HT1080 (cell line): ENCODE measurements around the gene NPFFR2. TPM values are rescaled to one million over a fixed set of nuclear protein-coding genes. Genes with fewer than 3 reads are reported as not detected.
"Not testable (repeated sequence)": the region's sequence is repeated elsewhere in the genome, so short reads cannot be mapped to it uniquely, and the experiment has no call there.

Experiments
- DNase-seq: peaks from one replicate; pipeline ENCODE4 v3.0.0-alpha.2; 2015; ENCODE audit warnings: low read depth
- total RNA-seq: library from RNA; depleted of rRNA; stranded (reverse); fragments of >200 nt; shearing (Covaris generic); gene quantifications from 2 replicates; pipeline ENCODE4 v1.2.3, GENCODE V29; 2014; rRNA removed

The NPFFR2 gene
- total RNA-seq, 1 experiment from 2014 or later, result 13.6 TPM

DNA sequence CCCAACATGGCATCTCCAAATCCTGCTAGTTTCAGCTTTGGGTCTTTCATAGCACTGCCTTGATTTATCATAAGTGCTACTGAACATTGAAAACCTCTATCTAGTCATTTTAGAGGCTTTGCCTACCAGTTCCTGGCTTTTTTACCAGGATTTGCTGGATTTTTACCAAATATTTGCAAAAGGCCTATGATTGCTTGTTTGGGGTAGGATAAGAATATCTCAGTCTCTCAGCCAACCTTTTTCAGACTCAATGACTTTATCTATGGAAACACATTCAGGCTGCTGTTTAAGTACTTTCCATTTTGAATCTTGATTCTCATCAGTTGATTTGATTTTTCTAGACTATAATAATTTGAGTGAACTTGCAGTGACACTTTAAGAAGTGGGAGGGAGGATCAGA, 80.1 kb downstream of the NPFFR2 start:
- DNase-seq, result no peak

- peak; percentile 90 for DNase-seq
Measured at GRCh38 chr4:72112514-72113156, 80.8 kb downstream of the NPFFR2 start.

DNA sequence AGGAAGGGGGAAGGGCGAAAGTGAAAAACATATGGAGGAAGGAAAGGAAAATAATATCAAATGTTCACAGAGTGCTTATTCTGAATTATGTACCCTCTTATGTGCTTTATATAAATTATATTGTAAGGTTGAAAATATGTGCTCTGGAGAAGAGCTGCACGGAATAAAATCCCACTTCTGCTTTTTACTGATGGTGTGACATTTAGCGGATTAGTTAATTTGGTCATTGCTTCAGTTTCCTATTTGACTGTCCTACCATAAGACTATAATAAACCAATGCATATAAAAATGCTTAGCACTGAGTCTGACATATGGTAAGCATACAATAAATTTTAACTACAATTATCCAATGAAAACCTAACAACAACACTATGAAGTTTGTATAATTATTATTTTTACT, 86.2 kb downstream of the NPFFR2 start:
- DNase-seq, result no peak

GRCh38 chr4:72119946-72120345, 88.1 kb downstream of the NPFFR2 start:
- peak; percentile 24 for DNase-seq

- DNase-seq, result no peak
Measured at GRCh38 chr4:72128741-72129140, 96.9 kb downstream of the NPFFR2 start.

DNA sequence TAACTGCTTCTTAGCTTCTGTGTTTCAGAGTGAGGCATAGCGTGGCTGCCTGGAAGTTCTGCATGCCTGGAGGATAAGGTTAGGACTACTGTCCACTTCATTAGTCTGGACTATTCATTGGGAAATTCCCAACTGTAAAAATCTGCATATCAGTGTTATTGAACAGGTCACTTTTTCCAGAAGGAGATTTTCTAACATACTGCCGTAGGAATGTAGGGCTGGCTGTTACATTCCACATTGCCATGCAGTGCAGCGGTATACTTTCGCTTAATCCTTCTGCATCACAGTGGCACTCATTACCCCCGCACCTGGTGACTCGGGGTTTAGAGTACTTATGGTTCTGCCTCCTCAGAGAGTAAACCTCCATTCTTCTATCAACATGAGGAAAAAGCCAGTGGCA, 104.6 kb downstream of the NPFFR2 start:
- DNase-seq, result no peak

DNA sequence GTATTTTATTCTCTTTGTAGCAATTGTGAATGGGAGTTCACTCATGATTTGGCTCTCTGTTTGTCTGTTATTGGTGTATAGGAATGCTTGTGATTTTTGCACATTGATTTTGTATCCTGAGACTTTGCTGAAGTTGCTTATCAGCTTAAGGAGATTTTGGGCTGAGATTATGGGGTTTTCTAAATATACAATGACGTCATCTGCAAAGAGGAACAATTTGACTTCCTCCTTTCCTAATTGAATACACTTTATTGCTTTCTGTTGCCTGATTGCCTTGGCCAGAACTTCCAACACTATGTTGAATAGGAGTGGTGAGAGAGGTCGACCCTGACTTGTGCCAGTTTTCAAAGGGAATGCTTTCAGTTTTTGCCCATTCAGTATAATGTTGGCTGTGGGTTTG, 108.2 kb downstream of the NPFFR2 start:
- DNase-seq, result not testable (repeated sequence)

- no peak for DNase-seq
Measured at GRCh38 chr4:72144241-72144640, 112.4 kb downstream of the NPFFR2 start.

DNA sequence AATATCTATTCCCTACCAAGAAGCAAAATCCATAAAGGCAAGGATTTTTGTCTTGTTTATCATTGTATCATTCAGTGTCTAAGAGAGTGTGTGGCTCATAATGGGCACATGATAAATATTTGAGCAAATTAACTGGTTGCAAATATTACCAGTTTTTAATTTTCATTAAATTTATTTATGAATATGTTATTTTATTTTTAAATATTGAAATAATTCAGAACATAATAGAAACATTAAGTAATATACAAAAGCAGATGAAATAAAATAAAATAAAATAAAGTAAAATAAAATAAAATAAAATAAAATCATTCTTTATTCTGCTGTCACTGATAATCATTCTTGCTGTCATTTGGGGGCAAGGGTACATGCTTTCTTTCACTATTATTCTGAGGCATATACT, 120.9 kb downstream of the NPFFR2 start:
- DNase-seq, result no peak

DNA sequence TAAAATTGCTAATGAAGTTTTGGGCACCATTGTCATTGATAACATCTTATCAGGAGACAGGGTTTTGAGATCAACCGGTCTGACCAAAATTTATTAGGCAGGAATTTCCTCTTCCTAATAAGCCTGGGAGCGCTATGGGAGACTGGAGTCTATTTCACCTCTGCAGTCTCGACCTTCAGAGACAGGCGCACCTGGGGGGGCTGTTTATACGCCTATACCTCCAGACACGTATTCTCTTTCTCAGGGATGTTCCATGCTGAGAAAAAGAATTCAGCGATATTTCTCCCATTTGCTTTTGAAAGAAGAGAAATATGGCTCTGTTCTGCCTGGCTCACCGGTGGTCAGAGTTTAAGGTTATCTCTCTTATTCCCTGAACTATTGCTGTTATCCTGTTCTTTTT, 121.8 kb downstream of the NPFFR2 start:
- not testable (repeated sequence) for DNase-seq

- not testable (repeated sequence) for DNase-seq
Measured at GRCh38 chr4:72169285-72169684, 137.5 kb downstream of the NPFFR2 start.

GRCh38 chr4:72169861-72170260, 138.1 kb downstream of the NPFFR2 start:
- no peak for DNase-seq

GRCh38 chr4:72171761-72172160, 140.0 kb downstream of the NPFFR2 start:
- no peak for DNase-seq

DNA sequence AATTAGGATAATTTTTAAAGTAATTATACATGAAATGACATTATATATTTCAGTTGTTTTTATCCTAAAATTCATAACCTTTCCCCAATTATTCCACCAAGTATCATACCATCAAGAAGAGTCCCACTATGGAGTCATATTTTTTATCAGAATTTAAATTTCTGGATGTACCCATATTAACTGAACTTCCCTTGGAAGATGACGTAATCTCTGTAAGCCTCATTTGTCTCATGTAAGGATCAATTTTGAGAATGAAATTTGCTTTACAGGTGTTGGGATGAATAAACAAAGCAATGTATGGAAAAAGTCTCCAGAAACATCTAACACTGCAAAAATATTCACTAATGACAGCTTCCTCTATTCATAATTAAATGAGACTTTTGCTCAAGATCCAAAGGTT, 147.5 kb downstream of the NPFFR2 start:
- no peak for DNase-seq

DNA sequence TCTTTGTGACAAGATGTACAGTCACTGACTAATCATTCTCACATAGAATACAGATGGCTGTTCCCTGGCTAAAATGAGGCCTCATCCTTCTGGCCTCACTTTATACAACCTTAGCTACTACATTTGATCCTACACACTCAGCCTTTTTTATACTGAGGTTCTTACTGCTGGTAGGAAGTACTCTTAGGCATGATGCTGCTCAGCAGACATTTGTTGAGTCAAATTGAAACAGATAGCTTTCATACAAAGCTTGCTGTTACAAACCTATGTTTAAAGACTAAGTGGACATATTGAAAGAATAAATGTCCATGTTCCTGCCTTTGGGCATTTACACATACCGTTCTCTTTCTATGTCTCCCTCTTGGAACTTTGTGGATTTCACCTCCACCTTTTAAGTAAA, 154.9 kb downstream of the NPFFR2 start:
- no peak for DNase-seq

DNA sequence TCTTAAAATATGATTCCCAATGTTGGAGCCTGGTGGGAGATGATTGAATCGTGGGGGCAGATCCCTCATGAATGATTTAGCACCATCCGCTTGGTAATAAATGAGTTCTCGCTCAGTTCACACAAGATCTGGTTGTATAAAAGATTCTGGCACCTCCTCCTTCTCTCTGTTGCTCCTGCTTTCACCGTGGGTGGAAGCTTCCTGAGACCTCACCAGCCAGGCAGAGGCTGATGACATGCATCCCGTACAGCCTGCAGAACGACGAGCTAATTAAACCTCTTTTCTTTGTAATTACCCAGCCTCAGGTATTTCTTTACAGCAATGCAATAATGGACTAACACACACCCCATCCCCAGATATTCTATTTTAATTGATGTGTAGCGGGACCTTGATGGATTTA, 162.2 kb downstream of the NPFFR2 start:
- no peak for DNase-seq

DNA sequence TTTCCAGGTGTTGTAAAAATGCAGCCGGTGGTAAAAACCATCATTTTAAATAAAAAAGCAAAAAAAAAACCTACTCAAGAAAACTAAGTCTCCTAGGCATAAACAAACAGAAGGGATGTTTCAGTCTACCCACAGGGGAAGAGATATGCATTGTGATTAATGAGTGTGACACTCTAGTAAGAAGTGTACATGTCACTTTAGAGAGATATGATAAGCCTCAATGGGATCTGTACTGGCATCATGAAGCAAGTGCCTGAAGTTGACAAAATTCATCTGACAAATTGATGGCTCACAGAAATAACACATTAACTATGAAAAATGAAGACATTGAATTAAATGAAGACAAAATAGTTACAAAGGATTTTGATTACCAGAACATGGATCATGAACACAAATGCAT, 162.7 kb downstream of the NPFFR2 start:
- no peak for DNase-seq

Other genes with a start within 250 kb of the NPFFR2 start
- gene GC, start 247.9 kb upstream of the NPFFR2 start, total RNA-seq, result not detected in 2 replicates